HEK293 (cell line): ENCODE results near the gene SMIM44.

ENCODE experiments used
- CTCF ChIA-PET: fragments of 350-600 bp; formaldehyde crosslinking; extraction: SDS; loops from one replicate; lab custom pipeline; 2021; ENCODE audit warnings: antibody characterized with exemption; lab: Yijun Ruan, JAX
- POLR2A ChIA-PET: fragments of 300-600 bp; formaldehyde crosslinking; extraction: SDS; loops from one replicate; lab custom pipeline; 2020; ENCODE audit warnings: antibody characterized with exemption, inconsistent platforms; lab: Yijun Ruan, JAX
- H3K27ac ChIP-seq: fragments of 200-500 bp; sonication (Bioruptor generic); 2 replicates; pipeline ENCODE4 v1.5.1; 2014; ENCODE audit warnings: low read depth, low read length, control low read depth, inconsistent platforms; ENCODE audit errors: extremely low read depth
- H3K36me3 ChIP-seq, 2 experiments: fragments of 200-500 bp in 1 of 2; sonication (Bioruptor generic) in 1 of 2; 1 replicate in 1 of 2; 2 replicates in 1 of 2; pipeline ENCODE4 v1.5.1; 2014 to 2017; ENCODE audit warnings: inconsistent platforms in 2 of 2, low read length in 2 of 2; ENCODE audit not compliant: control insufficient read depth in 2 of 2, insufficient read depth in 1 of 2
- H3K4me1 ChIP-seq: fragments of 200-500 bp; sonication (Bioruptor generic); 2 replicates; pipeline ENCODE4 v1.5.1; 2014; ENCODE audit warnings: mild to moderate bottlenecking, low read length, inconsistent platforms; ENCODE audit not compliant: control insufficient read depth, insufficient read depth
- H3K4me3 ChIP-seq: 2 replicates; pipeline ENCODE4 v1.5.1; 2011; ENCODE audit warnings: low read depth, mild to moderate bottlenecking, control low read depth, low read length, moderate library complexity
- H3K9me3 ChIP-seq: fragments of 200-500 bp; sonication (Bioruptor generic); 2 replicates; pipeline ENCODE4 v1.5.1; 2014; ENCODE audit warnings: low read depth, low read length, inconsistent platforms; ENCODE audit not compliant: control insufficient read depth, insufficient read depth
- ELK4 ChIP-seq: IDR thresholded peaks from 2 replicates; pipeline ENCODE4 v1.6.1; 2011; ENCODE audit warnings: mild to moderate bottlenecking, low read depth, low read length, borderline replicate concordance
- KLF16 ChIP-seq: fragments of 450-650 bp; formaldehyde crosslinking; IDR thresholded peaks from 2 replicates; pipeline ENCODE4 v1.5.1; 2017; ENCODE audit warnings: missing biosample characterization, missing genetic modification characterization
- MYNN ChIP-seq: fragments of 450-650 bp; formaldehyde crosslinking; IDR thresholded peaks from 2 replicates; pipeline ENCODE4 v1.5.1; 2016; ENCODE audit warnings: missing biosample characterization, missing genetic modification characterization, borderline replicate concordance
- MZF1 ChIP-seq: fragments of 450-650 bp; formaldehyde crosslinking; IDR thresholded peaks from 2 replicates; pipeline ENCODE4 v1.5.1; 2017; ENCODE audit warnings: missing biosample characterization, missing genetic modification characterization, borderline replicate concordance
- SALL2 ChIP-seq: fragments of 450-650 bp; formaldehyde crosslinking; IDR thresholded peaks from 2 replicates; pipeline ENCODE4 v1.5.0; 2017; ENCODE audit warnings: missing biosample characterization, mild to moderate bottlenecking, missing genetic modification characterization, borderline replicate concordance
- TCF7L2 ChIP-seq: IDR thresholded peaks from 2 replicates; pipeline ENCODE4 v1.6.1; 2011; ENCODE audit warnings: low read depth, mild to moderate bottlenecking, inconsistent platforms, low read length, moderate library complexity, borderline replicate concordance
- TRIM28 ChIP-seq: IDR thresholded peaks from 2 replicates; pipeline ENCODE4 v1.6.1; 2011; ENCODE audit warnings: low read length, control low read depth, borderline replicate concordance
- ZBTB10 ChIP-seq: fragments of 450-650 bp; formaldehyde crosslinking; IDR thresholded peaks from 2 replicates; pipeline ENCODE4 v1.5.1; 2016; ENCODE audit warnings: missing biosample characterization, missing genetic modification characterization
- ZNF10 ChIP-seq: fragments of 450-650 bp; formaldehyde crosslinking; IDR thresholded peaks from 2 replicates; pipeline ENCODE4 v1.5.1; 2017; ENCODE audit warnings: missing biosample characterization, missing genetic modification characterization
- ZNF292 ChIP-seq: fragments of 450-650 bp; formaldehyde crosslinking; IDR thresholded peaks from 2 replicates; pipeline ENCODE4 v1.5.1; 2016; ENCODE audit warnings: low read depth, missing biosample characterization, missing genetic modification characterization, borderline replicate concordance
- ZNF311 ChIP-seq: fragments of 450-650 bp; formaldehyde crosslinking; IDR thresholded peaks from 2 replicates; pipeline ENCODE4 v1.5.1; 2017; ENCODE audit warnings: missing biosample characterization, missing genetic modification characterization, borderline replicate concordance
- ZNF335 ChIP-seq: fragments of 450-650 bp; formaldehyde crosslinking; conservative IDR thresholded peaks from 2 replicates; pipeline ENCODE4 v1.5.1; 2016; ENCODE audit warnings: missing biosample characterization, missing genetic modification characterization
- ZNF362 ChIP-seq: fragments of 450-650 bp; formaldehyde crosslinking; IDR thresholded peaks from 2 replicates; pipeline ENCODE4 v1.5.1; 2016; ENCODE audit warnings: missing biosample characterization, missing genetic modification characterization
- ZNF48 ChIP-seq: fragments of 450-650 bp; formaldehyde crosslinking; IDR thresholded peaks from 2 replicates; pipeline ENCODE4 v1.5.1; 2016; ENCODE audit warnings: missing biosample characterization, missing genetic modification characterization
- ZNF510 ChIP-seq: fragments of 450-650 bp; formaldehyde crosslinking; IDR thresholded peaks from 2 replicates; pipeline ENCODE4 v1.5.1; 2018; ENCODE audit warnings: mild to moderate bottlenecking, missing genetic modification characterization, missing biosample characterization; ENCODE audit not compliant: insufficient replicate concordance
- ZNF629 ChIP-seq: fragments of 450-650 bp; formaldehyde crosslinking; IDR thresholded peaks from 2 replicates; pipeline ENCODE4 v1.5.1; 2017; ENCODE audit warnings: missing biosample characterization, missing genetic modification characterization
- ZNF701 ChIP-seq: fragments of 450-650 bp; formaldehyde crosslinking; IDR thresholded peaks from 2 replicates; pipeline ENCODE4 v1.5.1; 2016; ENCODE audit warnings: missing biosample characterization, missing genetic modification characterization

The SMIM44 gene

GRCh38 chr19:3500429-3501101, 17.3 kb upstream of the SMIM44 start, which contains the start of gene DOHH (continued):
- TF ChIP-seq ZBTB10 (tag by site-specific recombination), result 0 out of 2 replicates have a peak, but pooled peaks have one; percentile 20
- peak; percentile 66; the same call in 1 of the 2 replicates for TF ChIP-seq KLF16 (tag by site-specific recombination)
- TF ChIP-seq MYNN (tag by site-specific recombination), result no peak
- no peak for TF ChIP-seq ZNF362 (tag by site-specific recombination)
- no peak for TF ChIP-seq SALL2 (tag by site-specific recombination)
- TF ChIP-seq ZNF10 (tag by site-specific recombination), result peak; percentile 96
- no peak for TF ChIP-seq ZNF510 (tag by site-specific recombination)
- peak; percentile 78 for TF ChIP-seq ZNF629 (tag by site-specific recombination)
- no peak for TF ChIP-seq TRIM28
- no peak for TF ChIP-seq MZF1 (tag by site-specific recombination)
- TF ChIP-seq ZNF48 (tag by site-specific recombination), result no peak
- TF ChIP-seq ZNF701 (tag by site-specific recombination), result no peak
- no peak for TF ChIP-seq ELK4
- TF ChIP-seq ZNF311, result no peak
- no peak for TF ChIP-seq ZNF292 (tag by site-specific recombination)

GRCh38 chr19:3499738-3500428, 16.6 kb upstream of the SMIM44 start:
- POLR2A ChIA-PET, result interaction anchor here (1.0 to 1.6 kb wide), 4 partner anchors 21 to 224 kb away, joined by 3 to 7 read pairs (median 5); no protein-coding TSS in a partner anchor
- Histone ChIP-seq H3K27ac (peak overlapping the region; percentile 84), H3K4me1 (peaks cover 2% of the 10 kb centered on the region), H3K9me3 (no peaks in the 10 kb centered on the region), H3K36me3 (peaks cover 7 to 24% of the 10 kb centered on the region in 2 experiments; a peak in 2 of 3 replicates), H3K4me3 (peak overlapping the region; percentile 91)
- TF ChIP-seq TCF7L2, result no peak
- peak; percentile 91 for TF ChIP-seq ZNF335 (tag by site-specific recombination)
- CTCF ChIA-PET, result interaction anchor here (0.7 to 2.4 kb wide), 6 partner anchors 13 to 195 kb away, joined by 3 to 12 read pairs (median 4); no protein-coding TSS in a partner anchor
